ENCODE results near the gene KCNK17.
"Not testable (repeated sequence)": the region's sequence is repeated elsewhere in the genome, so short reads cannot be mapped to it uniquely, and the experiment has no call there.

KCNK17 gene

GRCh38 chr6:39302669-39303424 is 11.4 kb downstream of the KCNK17 start:
- peak; percentile 81 for DNase-seq (ENCODE audit: low read depth, low spot score)

- DNase-seq (ENCODE audit: low read depth, low spot score) = no peak
Observed at GRCh38 chr6:39302011-39302410, 12.2 kb downstream of the KCNK17 start.

- no peak for DNase-seq (ENCODE audit: low read depth, low spot score)
Observed at GRCh38 chr6:39301606-39302005, 12.6 kb downstream of the KCNK17 start.

GRCh38 chr6:39300739-39301138 is 13.5 kb downstream of the KCNK17 start:
- DNase-seq (ENCODE audit: low read depth, low spot score) = no peak

GRCh38 chr6:39298061-39298460 is 16.2 kb downstream of the KCNK17 start:
- DNase-seq (ENCODE audit: low read depth, low spot score) = no peak

GRCh38 chr6:39296745-39297640 is 17.2 kb downstream of the KCNK17 start:
- DNase-seq (ENCODE audit: low read depth, low spot score) = no peak

- DNase-seq (ENCODE audit: low read depth, low spot score) = no peak
Observed at GRCh38 chr6:39295611-39296011, 18.6 kb downstream of the KCNK17 start.

- DNase-seq (ENCODE audit: low read depth, low spot score) = no peak
Observed at GRCh38 chr6:39294899-39295298, 19.3 kb downstream of the KCNK17 start.

GRCh38 chr6:39294133-39294532 is 20.1 kb downstream of the KCNK17 start:
- no peak for DNase-seq (ENCODE audit: low read depth, low spot score)

GRCh38 chr6:39292637-39293036 is 21.6 kb downstream of the KCNK17 start:
- no peak for DNase-seq (ENCODE audit: low read depth, low spot score)

GRCh38 chr6:39289490-39289889 is 24.7 kb downstream of the KCNK17 start:
- no peak for DNase-seq (ENCODE audit: low read depth, low spot score)

GRCh38 chr6:39287601-39288000 is 26.6 kb downstream of the KCNK17 start:
- no peak for DNase-seq (ENCODE audit: low read depth, low spot score)

- DNase-seq (ENCODE audit: low read depth, low spot score) = not testable (repeated sequence)
Observed at GRCh38 chr6:39286596-39286995, 27.6 kb downstream of the KCNK17 start.

- DNase-seq (ENCODE audit: low read depth, low spot score) = no peak
Observed at GRCh38 chr6:39282774-39283173, 31.4 kb downstream of the KCNK17 start.

GRCh38 chr6:39281312-39281980 is 32.8 kb downstream of the KCNK17 start:
- no peak for DNase-seq (ENCODE audit: low read depth, low spot score)

- peak; percentile 11 for DNase-seq (ENCODE audit: low read depth, low spot score)
Observed at GRCh38 chr6:39280247-39280731, 33.9 kb downstream of the KCNK17 start.

GRCh38 chr6:39279539-39279938 is 34.7 kb downstream of the KCNK17 start:
- no peak for DNase-seq (ENCODE audit: low read depth, low spot score)

- DNase-seq (ENCODE audit: low read depth, low spot score) = no peak
Observed at GRCh38 chr6:39276379-39276995, 37.7 kb downstream of the KCNK17 start.

- no peak for DNase-seq (ENCODE audit: low read depth, low spot score)
Observed at GRCh38 chr6:39274903-39275302, 39.3 kb downstream of the KCNK17 start.

- no peak for DNase-seq (ENCODE audit: low read depth, low spot score)
Observed at GRCh38 chr6:39274471-39274870, 39.7 kb downstream of the KCNK17 start.

GRCh38 chr6:39273406-39273821 is 40.8 kb downstream of the KCNK17 start:
- peak; percentile 9 for DNase-seq (ENCODE audit: low read depth, low spot score)

GRCh38 chr6:39269961-39270360 is 44.3 kb downstream of the KCNK17 start:
- DNase-seq (ENCODE audit: low read depth, low spot score) = no peak

Measured in astrocyte of the hippocampus (primary cell).